ENCODE measurements around the gene COA3.

The COA3 gene

DNA sequence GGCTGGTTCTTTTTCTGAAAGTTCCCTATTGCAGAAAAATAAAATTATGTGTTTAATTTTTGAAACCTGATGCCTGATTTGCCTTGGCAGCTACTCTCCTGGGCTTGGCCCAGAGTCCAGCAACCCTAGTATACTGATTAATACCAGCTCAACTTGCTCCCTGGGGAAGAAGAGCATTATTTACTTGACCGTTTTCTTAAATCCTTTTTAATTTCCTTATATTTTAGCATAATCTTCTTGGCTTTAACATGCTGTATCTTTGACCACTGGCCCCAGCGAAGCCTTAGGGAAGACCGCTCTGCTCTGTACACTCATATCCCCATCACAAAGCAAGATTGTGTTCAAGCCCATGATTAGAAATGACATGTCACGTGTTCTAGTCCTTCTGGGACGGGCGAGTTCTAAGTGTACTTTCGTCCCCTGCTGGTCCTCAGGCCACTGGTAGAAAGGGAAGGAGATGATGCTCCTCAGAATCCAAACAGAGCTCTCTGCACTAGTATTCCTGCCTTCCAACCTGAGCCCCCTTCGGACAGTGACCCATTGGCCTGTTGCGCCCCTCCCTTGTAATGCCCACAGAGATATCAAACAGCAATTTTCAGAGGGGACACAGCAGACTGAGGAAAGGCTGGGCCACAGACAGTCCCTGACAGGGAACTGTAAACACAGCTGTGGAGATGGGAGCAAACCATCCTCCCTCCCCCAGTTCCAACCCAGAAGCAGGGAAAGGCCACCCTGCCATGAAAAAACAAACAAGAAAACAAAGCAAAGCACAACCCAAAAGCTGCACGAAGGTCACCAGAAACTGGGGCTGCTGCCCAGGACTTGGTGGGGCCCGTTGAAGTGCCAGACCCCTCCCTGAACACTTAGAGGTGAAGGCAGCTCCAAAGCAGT lies 49.4 kb downstream of the COA3 start:
- no peak for DNase-seq

DNA sequence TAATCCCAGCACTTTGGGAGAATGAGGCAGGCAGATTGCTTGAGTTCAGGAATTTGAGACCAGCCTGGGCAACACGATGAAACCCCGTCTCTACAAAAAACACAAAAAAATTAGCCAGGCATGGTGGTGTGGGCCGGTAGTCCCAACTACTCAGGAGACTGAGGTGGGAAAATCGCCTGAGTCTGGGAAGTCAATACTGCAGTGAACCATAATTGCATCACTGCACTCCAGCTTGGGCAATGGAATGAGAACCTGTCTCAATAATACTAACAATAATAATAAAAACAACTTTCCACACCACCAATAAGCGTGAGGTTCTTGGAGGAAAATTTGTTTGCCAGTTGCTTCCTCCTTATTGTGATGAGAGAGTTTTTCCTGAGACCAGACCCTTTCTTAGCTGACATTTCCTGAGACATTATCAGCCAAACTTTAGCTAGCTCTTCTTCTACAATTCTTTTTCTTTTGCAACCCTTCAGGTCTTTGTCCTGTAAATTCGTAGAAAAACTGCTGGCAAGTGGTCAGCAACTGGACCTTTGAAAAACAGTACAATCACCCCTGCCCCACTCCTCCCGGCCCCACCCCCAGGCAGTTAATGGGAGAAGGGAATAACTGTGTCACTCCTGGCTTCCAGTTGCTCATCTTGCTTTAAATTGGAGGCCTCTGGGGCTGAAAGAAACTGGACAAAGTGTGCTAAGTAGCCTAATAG lies 50.1 kb downstream of the COA3 start:
- DNase-seq: no peak

All from NCI-H1092 treated with DMSO at 0.1 percent for 48 hours (cell line).